Cortex of kidney (tissue), 1 donor: ENCODE measurements around the gene KIF3B.
"Not testable (repeated sequence)": the region's sequence is repeated elsewhere in the genome, so short reads cannot be mapped to it uniquely, and the experiment has no call there.

Source experiments
- DNase-seq: peaks from one replicate; lab custom pipeline; 2025; lab: John Stamatoyannopoulos, UW

KIF3B gene

GRCh38 chr20:32296412-32296811 is 19.0 kb downstream of the KIF3B start:
- DNase-seq: no peak

GRCh38 chr20:32296819-32297420 is 19.5 kb downstream of the KIF3B start:
- no peak for DNase-seq

GRCh38 chr20:32297439-32297838 is 20.0 kb downstream of the KIF3B start:
- no peak for DNase-seq

DNA sequence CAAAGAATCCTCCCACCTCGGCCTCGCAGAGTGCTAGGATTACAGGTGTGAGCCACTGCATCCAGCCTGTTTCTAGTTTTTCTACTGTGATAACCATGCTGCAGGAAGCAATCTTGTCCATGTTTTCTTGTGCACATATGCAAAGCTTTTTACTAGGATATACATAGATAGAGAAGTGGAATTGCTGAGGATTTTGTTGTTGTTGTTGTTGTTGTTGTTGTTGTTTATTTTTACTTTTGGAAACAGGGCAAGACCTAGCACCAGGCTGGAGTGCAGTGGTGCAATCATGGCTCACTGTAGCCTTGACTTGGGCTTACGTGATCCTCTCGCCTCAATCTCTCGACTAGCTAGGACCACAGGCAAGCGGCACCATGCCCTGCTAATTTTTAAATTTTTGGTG is 23.2 kb downstream of the KIF3B start:
- no peak for DNase-seq

DNA sequence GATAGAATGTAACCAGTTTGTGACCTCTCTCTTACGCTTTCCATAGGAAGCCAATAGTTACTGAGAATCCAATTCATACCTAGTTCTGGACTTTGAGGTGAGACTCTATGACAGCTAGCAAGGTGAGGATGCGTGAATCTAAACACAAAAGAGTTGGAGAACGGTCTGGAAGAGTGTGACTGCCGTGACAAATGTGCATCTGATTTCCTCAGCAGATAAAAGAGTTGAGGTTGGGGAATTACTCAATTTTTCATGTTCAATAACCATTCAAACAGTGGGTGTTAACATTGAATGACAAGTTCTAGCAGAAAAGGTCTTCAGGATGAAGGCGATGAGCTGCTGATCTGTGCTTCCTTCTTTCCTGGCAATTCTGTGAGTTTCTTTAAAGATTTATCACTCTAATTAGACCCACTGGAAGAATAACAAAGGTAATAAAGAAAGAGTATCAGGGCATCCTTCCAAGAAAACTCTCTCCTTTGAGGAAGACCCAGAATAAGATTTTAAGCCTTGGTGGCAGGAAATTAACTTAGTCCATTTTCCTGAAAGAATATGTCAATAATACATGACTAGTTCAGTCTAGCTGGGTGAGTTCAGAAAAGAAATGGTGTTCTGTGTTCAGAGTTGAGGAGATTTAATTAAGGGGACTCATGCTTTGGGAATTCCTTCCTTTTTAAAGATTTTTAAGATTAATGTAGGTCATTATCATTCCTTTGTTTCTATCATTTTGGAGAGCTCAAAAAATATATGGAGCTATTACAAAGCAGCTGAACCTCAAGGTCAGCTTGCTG is 24.5 kb downstream of the KIF3B start:
- no peak for DNase-seq

DNA sequence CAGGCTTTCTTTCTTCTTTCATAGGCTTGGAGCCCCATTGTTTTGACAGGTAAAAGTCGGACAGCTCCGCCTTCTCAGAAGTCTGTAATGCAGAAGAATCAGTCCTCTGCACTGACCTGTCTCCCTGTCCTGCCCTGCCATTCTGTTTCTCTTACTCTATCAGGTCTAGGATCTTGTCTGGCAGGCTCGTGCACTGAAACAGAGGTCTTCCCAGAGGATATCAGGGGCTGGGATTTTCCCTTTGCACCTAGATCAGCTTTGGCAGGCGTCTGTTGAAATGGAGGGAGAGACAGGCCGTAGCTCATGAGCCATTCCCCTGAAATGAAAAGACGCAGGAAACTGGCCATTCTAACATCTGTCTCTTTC is 25.0 kb downstream of the KIF3B start:
- DNase-seq: no peak

- DNase-seq: no peak
Observed at GRCh38 chr20:32304131-32304746, 26.8 kb downstream of the KIF3B start.

DNA sequence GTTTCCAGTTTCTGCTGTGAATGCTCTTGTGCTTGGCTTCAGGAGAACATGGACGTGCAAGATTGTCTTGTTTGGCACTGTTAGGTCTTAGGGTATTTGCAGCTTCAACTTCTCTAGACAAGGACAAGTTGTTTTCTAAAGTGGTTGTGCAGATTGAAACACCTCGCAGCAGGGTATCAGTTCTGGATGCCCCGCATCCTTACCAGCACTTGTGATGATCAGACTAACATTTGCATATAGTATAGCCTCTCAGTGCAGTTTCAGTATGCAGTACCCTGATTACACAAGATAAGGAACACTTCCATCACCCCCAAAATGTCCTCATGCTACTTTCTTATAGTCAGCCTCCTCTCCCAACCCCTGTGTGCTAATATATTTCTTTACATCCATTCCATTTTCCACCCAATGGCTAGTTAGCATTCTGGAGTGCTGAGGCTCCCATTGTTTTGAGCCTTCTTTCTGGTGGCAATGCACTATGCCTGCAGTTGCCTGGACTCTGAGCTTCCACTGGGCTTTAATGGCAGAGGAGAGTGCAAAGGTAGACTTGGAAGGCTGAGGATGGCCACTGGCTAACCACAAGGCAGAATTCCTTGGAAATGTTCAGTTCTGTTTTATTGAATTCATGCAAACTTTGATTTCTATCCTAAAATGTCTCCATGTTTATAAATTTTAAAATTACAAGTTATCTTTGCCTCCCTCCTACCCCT is 35.4 kb downstream of the KIF3B start:
- no peak for DNase-seq

- DNase-seq: no peak
Observed at GRCh38 chr20:32314768-32315167, 37.3 kb downstream of the KIF3B start.

- DNase-seq: no peak
Observed at GRCh38 chr20:32315399-32315798, 37.9 kb downstream of the KIF3B start.

GRCh38 chr20:32315891-32316290 is 38.4 kb downstream of the KIF3B start:
- no peak for DNase-seq

DNA sequence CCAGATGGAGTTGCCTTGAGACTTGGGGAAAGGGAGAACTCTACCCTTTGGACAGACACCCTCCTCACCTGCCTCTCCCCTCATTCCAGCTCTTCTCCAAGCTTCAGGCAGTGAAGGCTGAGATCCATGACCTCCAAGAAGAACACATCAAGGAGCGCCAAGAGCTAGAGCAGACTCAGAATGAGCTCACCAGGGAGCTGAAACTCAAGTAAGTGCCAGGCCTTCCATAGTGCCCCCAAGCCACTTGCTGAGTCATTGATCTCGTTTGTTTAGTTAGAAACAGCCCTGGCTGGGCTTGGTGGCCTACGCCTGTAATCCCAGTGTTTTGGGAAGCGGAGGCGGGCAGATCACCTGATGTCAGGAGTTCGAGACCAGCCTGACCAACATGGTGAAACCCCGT is 39.2 kb downstream of the KIF3B start:
- DNase-seq: no peak

DNA sequence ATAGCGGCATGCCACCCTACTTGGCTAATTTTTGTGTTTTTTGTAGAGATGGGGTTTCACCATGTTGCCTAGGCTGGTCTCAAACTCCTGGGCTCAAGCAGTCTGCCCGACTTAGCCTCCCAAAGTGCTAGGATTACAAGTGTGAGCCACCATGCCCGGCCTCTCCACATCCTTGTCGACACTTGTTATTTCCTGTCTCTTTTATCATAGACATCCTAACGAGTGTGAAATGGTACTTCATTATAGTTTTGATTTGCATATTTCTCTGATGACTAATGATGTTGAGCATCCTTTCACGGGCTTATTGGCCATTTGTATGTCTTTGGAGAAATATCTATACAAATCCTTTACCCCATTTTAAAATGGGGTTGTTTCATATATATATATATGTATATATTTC is 41.6 kb downstream of the KIF3B start:
- no peak for DNase-seq

DNA sequence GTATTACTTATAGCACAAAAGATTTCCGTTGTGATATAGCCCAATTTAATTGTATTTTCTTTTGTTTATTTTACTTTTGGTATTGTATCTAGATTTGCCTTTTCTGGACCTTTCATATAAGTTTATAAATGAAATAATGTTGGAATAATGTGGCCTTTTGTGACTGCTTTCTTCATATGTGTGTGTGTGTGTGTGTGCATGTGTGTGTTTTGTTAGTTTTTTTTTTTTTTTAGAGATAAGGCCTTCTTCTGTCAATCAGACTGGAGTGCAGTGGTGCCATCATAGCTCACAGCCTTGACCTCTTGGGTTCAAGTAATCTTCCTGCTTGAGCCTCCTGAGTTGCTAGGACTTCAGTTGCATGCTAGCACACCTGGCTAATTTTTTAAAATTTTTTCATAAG is 42.9 kb downstream of the KIF3B start:
- DNase-seq: no peak

- no peak for DNase-seq
Observed at GRCh38 chr20:32321390-32321789, 43.9 kb downstream of the KIF3B start.

- DNase-seq: not testable (repeated sequence)
Observed at GRCh38 chr20:32322260-32322659, 44.8 kb downstream of the KIF3B start.

DNA sequence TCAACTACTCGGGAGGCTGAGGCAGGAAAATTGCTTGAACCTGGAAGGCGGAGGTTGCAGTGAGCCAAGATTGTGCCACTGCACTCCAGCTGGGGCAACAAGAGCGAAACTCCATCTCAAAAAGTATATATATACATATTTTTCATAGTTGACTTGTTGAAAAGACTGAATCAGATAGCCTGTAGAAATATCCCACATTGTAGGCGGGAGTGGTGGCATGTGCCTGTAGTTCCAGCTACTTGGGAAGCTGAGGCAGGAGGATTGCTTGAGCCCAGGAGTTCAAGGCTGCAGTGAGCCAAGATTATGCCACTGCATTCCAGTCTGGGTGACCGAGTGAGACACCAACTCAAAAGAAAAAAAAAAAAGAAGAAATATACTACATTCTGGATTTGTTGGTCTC is 46.3 kb downstream of the KIF3B start:
- DNase-seq: not testable (repeated sequence)

- no peak for DNase-seq
Observed at GRCh38 chr20:32325706-32326503, 48.5 kb downstream of the KIF3B start.

DNA sequence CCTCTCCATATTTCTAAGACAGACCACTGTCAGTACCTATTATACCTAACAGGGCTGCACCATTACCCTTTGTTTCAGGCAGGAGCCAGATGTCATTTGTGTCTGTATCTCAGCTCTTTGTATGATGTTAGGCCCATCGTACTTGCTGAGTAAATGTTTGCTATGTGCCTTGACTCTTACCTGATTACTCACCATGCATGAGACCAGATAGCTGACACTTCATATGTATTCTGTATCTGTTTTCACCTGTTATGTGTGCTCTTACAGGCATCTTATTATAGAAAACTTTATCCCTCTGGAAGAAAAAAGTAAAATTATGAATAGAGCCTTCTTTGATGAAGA is 49.0 kb downstream of the KIF3B start:
- DNase-seq: no peak

DNA sequence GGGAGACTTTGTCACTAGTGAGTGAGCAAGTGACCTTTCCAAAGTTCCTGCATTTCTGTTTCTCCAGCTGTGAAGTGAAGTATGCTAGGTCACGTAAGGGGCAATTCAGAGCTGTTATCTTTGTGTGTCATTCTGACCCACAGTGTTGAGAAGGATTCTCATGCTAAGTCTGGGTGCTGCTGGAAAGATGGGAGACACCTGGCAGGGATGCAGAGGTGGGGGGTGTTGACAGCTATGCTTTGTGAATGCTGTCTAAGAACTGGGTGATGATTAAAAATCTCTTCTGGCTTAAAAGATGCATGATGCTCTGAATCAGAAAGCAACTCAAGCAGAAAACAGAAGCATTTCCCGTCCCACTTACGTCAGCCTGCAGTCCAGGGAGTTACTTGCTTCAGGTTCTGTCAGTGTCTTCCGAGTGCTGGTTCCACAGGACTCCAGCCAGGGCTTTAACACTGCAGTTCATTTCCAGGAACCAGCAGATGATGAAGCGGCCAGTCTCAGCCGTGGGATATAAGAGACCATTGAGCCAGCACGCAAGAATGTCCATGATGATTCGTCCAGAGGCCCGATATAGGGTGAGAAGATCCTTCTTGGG is 49.7 kb downstream of the KIF3B start:
- no peak for DNase-seq

- DNase-seq: no peak
Observed at GRCh38 chr20:32329817-32330554, 52.5 kb downstream of the KIF3B start.
